HFFc6 (cell line): ENCODE data around the gene SBF2. TPM values are rescaled to one million over a fixed set of nuclear protein-coding genes. Genes with fewer than 3 reads are reported as not detected.

Source experiments
- DNase-seq: peaks from one replicate; pipeline ENCODE4 v3.0.0-alpha.2; 2018
- H3K27ac Mint-ChIP-seq: 2 replicates; pipeline ENCODE4 v1.8.0; 2020; ENCODE audit warnings: mild to moderate bottlenecking, mixed read lengths
- H3K27me3 Mint-ChIP-seq: 2 replicates; pipeline ENCODE4 v1.8.0; 2021; ENCODE audit warnings: mild to moderate bottlenecking, moderate library complexity, mixed read lengths; ENCODE audit not compliant: insufficient read depth
- H3K36me3 Mint-ChIP-seq: 2 replicates; pipeline ENCODE4 v1.8.0; 2021; ENCODE audit warnings: low read depth, mixed read lengths
- H3K4me1 Mint-ChIP-seq: 2 replicates; pipeline ENCODE4 v1.8.0; 2020; ENCODE audit warnings: low read depth, mixed read lengths
- H3K4me3 Mint-ChIP-seq: 2 replicates; pipeline ENCODE4 v1.8.0; 2020; ENCODE audit warnings: mild to moderate bottlenecking, moderate library complexity, mixed read lengths
- H3K9me3 Mint-ChIP-seq: 2 replicates; pipeline ENCODE4 v1.8.0; 2020; ENCODE audit warnings: mild to moderate bottlenecking, mixed read lengths
- total RNA-seq, 6 experiments: library from RNA; stranded (reverse); fragmentation: NEBNext Ultra II Directional; extraction: Animal tissue kit (Norgen Biotek cat#: 25700); gene quantifications; 2 replicates in 1 of 6; 3 replicates in 5 of 6; pipeline ENCODE4 v1.2.3, GENCODE V29; 2021
- TF ChIP-seq, protein P1 (sequence below): fragments of 200-600 bp; sonication (generic); IDR thresholded peaks from 2 replicates; pipeline ENCODE4 v1.5.0; 2021; ENCODE audit warnings: antibody characterized with exemption, mild to moderate bottlenecking

The SBF2 gene
- total RNA-seq, 6 experiments from 2014 or later: 25.2 to 36.0 (median 30.7) TPM

DNA sequence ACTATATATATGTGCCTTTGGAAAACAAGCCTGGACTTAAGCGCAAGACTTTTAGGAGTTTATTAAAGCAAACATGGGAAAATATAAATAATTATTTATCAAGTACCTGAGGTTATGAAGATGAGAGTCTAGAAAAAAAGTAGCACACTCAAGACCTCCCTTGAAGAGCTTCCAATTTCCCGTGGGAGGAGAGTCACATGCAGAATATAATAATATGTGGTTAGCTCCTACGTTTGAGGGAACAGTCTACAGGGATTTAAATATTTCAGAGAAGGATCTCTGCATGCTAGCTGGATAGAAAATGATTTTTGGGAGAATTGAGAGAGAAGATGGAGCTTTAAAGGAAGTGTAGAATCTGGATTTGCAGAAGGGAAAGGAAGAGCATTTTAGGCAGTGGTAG is 446.4 kb downstream of the SBF2 start:
- H3K4me3 Mint-ChIP-seq: no peak overlapping the region
- TF ChIP-seq, protein P1, sequence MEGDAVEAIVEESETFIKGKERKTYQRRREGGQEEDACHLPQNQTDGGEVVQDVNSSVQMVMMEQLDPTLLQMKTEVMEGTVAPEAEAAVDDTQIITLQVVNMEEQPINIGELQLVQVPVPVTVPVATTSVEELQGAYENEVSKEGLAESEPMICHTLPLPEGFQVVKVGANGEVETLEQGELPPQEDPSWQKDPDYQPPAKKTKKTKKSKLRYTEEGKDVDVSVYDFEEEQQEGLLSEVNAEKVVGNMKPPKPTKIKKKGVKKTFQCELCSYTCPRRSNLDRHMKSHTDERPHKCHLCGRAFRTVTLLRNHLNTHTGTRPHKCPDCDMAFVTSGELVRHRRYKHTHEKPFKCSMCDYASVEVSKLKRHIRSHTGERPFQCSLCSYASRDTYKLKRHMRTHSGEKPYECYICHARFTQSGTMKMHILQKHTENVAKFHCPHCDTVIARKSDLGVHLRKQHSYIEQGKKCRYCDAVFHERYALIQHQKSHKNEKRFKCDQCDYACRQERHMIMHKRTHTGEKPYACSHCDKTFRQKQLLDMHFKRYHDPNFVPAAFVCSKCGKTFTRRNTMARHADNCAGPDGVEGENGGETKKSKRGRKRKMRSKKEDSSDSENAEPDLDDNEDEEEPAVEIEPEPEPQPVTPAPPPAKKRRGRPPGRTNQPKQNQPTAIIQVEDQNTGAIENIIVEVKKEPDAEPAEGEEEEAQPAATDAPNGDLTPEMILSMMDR: no peak
- DNase-seq: no peak
- peaks cover 32% of the 10 kb centered on the region for H3K4me1 Mint-ChIP-seq
- H3K36me3 Mint-ChIP-seq: peaks cover 39% of the 10 kb centered on the region
- H3K27ac Mint-ChIP-seq: no peak overlapping the region
- no peaks in the 10 kb centered on the region for H3K9me3 Mint-ChIP-seq
- H3K27me3 Mint-ChIP-seq: no peaks in the 10 kb centered on the region; the same call in 1 of the 2 replicates

DNA sequence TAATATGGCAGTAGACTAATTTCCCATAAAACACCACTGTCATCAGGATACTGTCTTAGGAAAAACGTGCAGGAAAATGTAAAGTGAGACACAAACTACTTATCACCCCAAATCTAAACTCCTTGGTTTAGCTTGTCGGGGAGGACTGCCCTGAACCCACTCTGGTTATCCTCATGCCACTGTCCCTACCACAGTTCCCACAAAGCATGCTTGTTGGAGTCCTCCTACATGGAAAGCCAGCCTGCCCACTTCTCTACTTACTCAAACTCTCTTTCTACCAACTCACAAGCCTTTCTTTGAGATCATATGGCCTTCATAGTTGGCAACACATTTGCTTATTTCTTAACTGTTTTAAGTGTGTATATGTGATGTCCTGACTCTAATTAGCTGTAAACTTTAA is 451.1 kb downstream of the SBF2 start:
- no peaks in the 10 kb centered on the region for H3K9me3 Mint-ChIP-seq
- H3K36me3 Mint-ChIP-seq: peaks cover 51% of the 10 kb centered on the region
- DNase-seq: no peak
- H3K4me1 Mint-ChIP-seq: peaks cover 28% of the 10 kb centered on the region
- no peak overlapping the region for H3K4me3 Mint-ChIP-seq
- TF ChIP-seq, protein P1: no peak
- no peak overlapping the region for H3K27ac Mint-ChIP-seq
- H3K27me3 Mint-ChIP-seq: peaks cover 3% of the 10 kb centered on the region; the same call in 1 of the 2 replicates

DNA sequence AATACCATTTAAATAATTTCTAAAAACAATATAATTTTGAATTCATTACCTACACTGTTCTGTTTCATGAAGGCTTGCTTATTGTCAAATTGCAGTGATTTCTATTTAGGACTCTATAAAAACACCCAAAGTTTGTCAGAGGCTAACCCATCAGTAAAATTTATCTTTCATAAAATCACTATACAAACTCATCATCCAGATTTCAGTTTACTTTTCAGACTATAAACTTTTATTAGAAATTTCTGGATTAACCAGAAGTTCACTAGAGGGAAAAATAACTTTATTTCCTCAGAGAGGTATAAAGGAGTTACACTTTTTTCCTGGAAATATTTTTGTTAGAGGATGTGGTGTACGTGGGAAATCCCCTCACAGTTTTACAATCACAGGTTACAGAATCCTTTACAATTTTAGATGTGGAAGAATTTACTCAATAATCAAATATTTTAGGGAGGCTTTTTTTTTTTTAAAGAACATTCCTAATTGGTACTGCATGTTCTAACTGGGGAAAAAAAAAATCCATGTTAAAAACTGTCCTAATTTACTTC is 453.5 kb downstream of the SBF2 start:
- Mint-ChIP-seq H3K4me3 (no peak overlapping the region), H3K36me3 (peaks cover 35% of the 10 kb centered on the region), H3K9me3 (no peaks in the 10 kb centered on the region), H3K4me1 (peaks cover 31% of the 10 kb centered on the region), H3K27me3 (0 out of 2 replicates have a peak, but pooled peaks cover 3% of the 10 kb centered on the region), H3K27ac (no peak overlapping the region)
- DNase-seq: no peak
- TF ChIP-seq, protein P1: no peak

DNA sequence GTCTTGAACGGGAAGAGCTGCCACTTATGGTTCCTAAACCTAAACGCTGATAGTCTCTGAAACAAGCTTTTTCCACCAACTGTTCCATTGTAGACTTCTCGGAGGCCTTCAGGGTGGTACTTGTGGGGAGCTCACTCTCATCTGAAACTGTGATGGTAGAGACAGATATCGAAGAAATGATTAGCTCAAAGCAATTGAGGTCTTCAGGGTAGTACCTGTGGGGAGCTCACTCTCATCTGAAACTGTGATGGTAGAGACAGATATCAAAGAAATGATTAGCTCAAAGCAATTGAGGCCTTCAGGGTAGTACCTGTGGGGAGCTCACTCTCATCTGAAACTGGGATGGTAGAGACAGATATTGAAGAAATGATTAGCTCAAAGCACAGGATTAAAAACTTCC is 454.5 kb downstream of the SBF2 start:
- H3K4me3 Mint-ChIP-seq: peak overlapping the region; percentile 6; the same call in 1 of the 2 replicates
- no peaks in the 10 kb centered on the region for H3K9me3 Mint-ChIP-seq
- peaks cover 34% of the 10 kb centered on the region for H3K36me3 Mint-ChIP-seq
- H3K27ac Mint-ChIP-seq: peak overlapping the region; percentile 74; the same call in 1 of the 2 replicates
- no peak for DNase-seq
- TF ChIP-seq, protein P1: no peak
- H3K27me3 Mint-ChIP-seq: peaks cover 4% of the 10 kb centered on the region; the same call in 1 of the 2 replicates
- H3K4me1 Mint-ChIP-seq: peaks cover 36% of the 10 kb centered on the region

DNA sequence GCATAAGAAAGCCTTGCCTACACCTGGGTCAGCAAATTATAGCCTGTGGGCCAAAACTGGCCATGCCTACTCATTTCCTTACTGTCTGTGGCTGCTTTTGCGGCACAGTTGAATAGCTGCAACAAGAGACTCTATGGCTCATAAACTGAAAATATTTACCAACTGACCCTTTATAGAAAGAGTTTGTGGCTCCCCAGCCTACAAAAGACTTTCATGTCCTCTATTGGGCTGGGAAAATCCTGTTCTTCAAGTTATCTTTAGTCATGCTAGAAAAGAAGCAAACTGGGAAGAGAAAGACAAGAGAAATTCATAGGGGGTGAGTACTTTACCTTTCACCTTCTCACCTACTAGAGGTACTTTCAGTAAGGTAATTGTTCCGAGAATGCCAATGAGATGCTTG is 455.1 kb downstream of the SBF2 start:
- Mint-ChIP-seq H3K27ac (peak overlapping the region; percentile 74), H3K27me3 (peaks cover 4% of the 10 kb centered on the region; the same call in 1 of the 2 replicates), H3K9me3 (no peaks in the 10 kb centered on the region), H3K4me3 (peak overlapping the region; percentile 41), H3K4me1 (peaks cover 41% of the 10 kb centered on the region), H3K36me3 (peaks cover 35% of the 10 kb centered on the region)
- TF ChIP-seq, protein P1: no peak
- peak; percentile 51 for DNase-seq
